ENCODE results near the gene NFKBIB.

GRCh38 chr19:38852231-38853044 is 47.3 kb upstream of the NFKBIB start:
- TF ChIP-seq EP300 (IDR thresholded peaks at IDR 0.05; ENCODE audit: borderline replicate concordance) (no peak), TAF1 (IDR thresholded peaks at IDR 0.05; ENCODE audit: low read depth) (no peak; the same call in 1 of the 2 replicates), TCF12 (IDR thresholded peaks at IDR 0.05; ENCODE audit: low read depth) (no peak), REST (IDR thresholded peaks at IDR 0.05; ENCODE audit: low read depth) (no peak), CREB1 (IDR thresholded peaks at IDR 0.05; ENCODE audit: low read depth) (no peak), RAD21 (IDR thresholded peaks at IDR 0.05; ENCODE audit: low read depth) (no peak), FOXM1 (IDR thresholded peaks at IDR 0.05; ENCODE audit: borderline replicate concordance, low read depth) (no peak), MAX (IDR thresholded peaks at IDR 0.05) (no peak; the same call in 1 of the 2 replicates), YY1 (IDR thresholded peaks at IDR 0.05; ENCODE audit: low read depth) (no peak), USF1 (IDR thresholded peaks at IDR 0.05) (no peak), CEBPB (IDR thresholded peaks at IDR 0.05) (no peak), EGR1 (IDR thresholded peaks at IDR 0.05) (no peak)

Measured in Ishikawa (cell line).